Activated CD8-positive, alpha-beta T cell treated with anti-CD3 and anti-CD28 coated beads, Interleukin-2, amount 10 ng/mL, durations not matched to agents 7 days and 5 days (primary cell): Measurements from ENCODE around the gene PRKCA. TPM values are rescaled to one million over a fixed set of nuclear protein-coding genes. Genes with fewer than 3 reads are reported as not detected.

Source experiments
- ATAC-seq: fragments of 150-1000 bp; cut with Tn5 transposase; one replicate; pipeline ENCODE4 v1.10.0; 2021; ENCODE audit warnings: moderate library complexity
- CTCF ChIA-PET: fragments of 350-600 bp; sonication (Branson Sonifier 250); formaldehyde crosslinking; loops from one replicate; lab custom pipeline; 2021; ENCODE audit warnings: antibody characterized with exemption; lab: Charles Lee
- POLR2A ChIA-PET: fragments of 350-600 bp; sonication (Branson Sonifier 250); formaldehyde crosslinking; loops from one replicate; lab custom pipeline; 2021; ENCODE audit warnings: antibody characterized with exemption; lab: Charles Lee
- DNase-seq: peaks from one replicate; pipeline ENCODE4 v3.0.0-alpha.2; 2020
- H3K27ac Mint-ChIP-seq: one replicate; pipeline ENCODE4 v1.8.0; 2021; ENCODE audit warnings: mild to moderate bottlenecking, mixed read lengths
- H3K27me3 Mint-ChIP-seq: one replicate; pipeline ENCODE4 v1.8.0; 2021; ENCODE audit warnings: low read depth, mixed read lengths
- H3K36me3 Mint-ChIP-seq: one replicate; pipeline ENCODE4 v1.8.0; 2021; ENCODE audit warnings: low read depth, mixed read lengths
- H3K4me1 Mint-ChIP-seq: one replicate; pipeline ENCODE4 v1.8.0; 2021; ENCODE audit warnings: low read depth, mixed read lengths
- H3K4me3 Mint-ChIP-seq: one replicate; pipeline ENCODE4 v1.8.0; 2021; ENCODE audit warnings: mild to moderate bottlenecking, mixed read lengths
- H3K9me3 Mint-ChIP-seq: one replicate; pipeline ENCODE4 v1.8.0; 2022; ENCODE audit warnings: mixed read lengths; ENCODE audit not compliant: insufficient read depth
- total RNA-seq, 2 experiments: library from RNA; stranded (reverse); gene quantifications; one replicate each; pipeline ENCODE4 v1.2.3, GENCODE V29; 2021

Gene PRKCA
- total RNA-seq, 2 experiments from 2014 or later = 74.1 to 76.9 TPM

DNA sequence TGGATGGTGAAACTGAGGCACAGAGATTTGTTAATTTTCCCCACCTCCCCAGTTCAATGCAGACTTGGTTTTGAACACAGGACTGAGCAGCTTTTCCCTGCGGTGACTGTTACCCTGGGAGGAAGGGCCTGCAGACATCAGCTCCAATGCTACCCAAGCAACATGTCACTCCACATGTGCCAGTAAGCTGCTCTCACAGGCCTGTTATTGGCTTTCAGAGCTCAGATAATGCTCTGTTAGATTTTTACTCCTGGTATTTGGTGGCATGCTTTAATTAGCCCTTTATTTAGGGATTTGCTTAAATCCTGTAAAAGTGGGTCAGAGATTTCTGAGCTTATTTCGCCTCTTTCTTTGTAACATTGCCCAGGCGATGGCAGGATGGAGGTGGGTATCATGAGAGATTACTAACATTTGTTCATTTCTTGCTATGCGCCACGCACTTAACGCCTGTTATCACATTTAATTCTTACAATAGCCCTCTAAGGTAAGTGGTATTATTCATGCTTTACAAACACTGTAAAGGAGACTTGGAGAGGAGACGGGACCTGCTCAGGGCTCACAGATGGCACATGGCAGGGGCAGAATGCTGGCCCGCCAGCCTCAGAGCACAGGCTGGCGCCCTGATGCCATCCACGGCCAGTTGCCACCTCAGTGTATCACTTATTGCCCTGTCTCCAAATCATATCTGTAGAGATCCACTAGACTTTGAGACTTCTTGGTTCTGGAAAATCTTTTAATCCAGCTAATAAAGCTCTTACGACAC lies 448.5 kb downstream of the PRKCA start:
- Mint-ChIP-seq H3K9me3 (no peaks in the 10 kb centered on the region), H3K27me3 (no peaks in the 10 kb centered on the region), H3K36me3 (peaks cover 31% of the 10 kb centered on the region), H3K4me3 (no peak overlapping the region), H3K27ac (no peak overlapping the region), H3K4me1 (no peaks in the 10 kb centered on the region)
- ATAC-seq (no peak), DNase-seq (no peak)
- CTCF ChIA-PET = no interaction called here
- POLR2A ChIA-PET = no interaction called here

DNA sequence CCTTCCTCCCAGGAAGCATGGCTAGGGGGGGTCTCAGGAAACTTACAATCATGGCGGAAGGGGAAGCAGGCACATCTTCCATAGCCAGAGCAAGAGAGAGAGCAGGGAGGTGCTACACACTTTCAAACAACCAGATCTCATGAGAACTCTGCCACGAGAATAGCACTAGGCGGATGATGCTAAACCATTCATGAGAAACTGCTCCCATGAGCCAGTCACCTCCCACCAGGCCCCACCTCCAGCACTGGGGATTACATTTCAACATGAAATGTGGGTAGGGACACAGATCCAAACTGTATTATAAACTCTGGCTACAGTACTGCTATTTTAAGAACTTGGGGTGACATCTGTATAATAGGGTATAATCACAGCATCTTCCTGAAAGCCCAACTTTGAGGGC lies 449.4 kb downstream of the PRKCA start:
- Mint-ChIP-seq H3K27me3 (no peaks in the 10 kb centered on the region), H3K4me3 (no peak overlapping the region), H3K27ac (no peak overlapping the region), H3K36me3 (peaks cover 35% of the 10 kb centered on the region), H3K9me3 (no peaks in the 10 kb centered on the region), H3K4me1 (no peaks in the 10 kb centered on the region)
- ATAC-seq (no peak), DNase-seq (no peak)
- POLR2A ChIA-PET = no interaction called here
- CTCF ChIA-PET = no interaction called here

GRCh38 chr17:66752411-66752810 lies 450.0 kb downstream of the PRKCA start:
- Mint-ChIP-seq H3K27me3 (no peaks in the 10 kb centered on the region), H3K27ac (no peak overlapping the region), H3K36me3 (peaks cover 40% of the 10 kb centered on the region), H3K4me3 (no peak overlapping the region), H3K9me3 (no peaks in the 10 kb centered on the region), H3K4me1 (no peaks in the 10 kb centered on the region)
- ChIA-PET POLR2A (no interaction called here), CTCF (no interaction called here)
- ATAC-seq (no peak), DNase-seq (no peak)

DNA sequence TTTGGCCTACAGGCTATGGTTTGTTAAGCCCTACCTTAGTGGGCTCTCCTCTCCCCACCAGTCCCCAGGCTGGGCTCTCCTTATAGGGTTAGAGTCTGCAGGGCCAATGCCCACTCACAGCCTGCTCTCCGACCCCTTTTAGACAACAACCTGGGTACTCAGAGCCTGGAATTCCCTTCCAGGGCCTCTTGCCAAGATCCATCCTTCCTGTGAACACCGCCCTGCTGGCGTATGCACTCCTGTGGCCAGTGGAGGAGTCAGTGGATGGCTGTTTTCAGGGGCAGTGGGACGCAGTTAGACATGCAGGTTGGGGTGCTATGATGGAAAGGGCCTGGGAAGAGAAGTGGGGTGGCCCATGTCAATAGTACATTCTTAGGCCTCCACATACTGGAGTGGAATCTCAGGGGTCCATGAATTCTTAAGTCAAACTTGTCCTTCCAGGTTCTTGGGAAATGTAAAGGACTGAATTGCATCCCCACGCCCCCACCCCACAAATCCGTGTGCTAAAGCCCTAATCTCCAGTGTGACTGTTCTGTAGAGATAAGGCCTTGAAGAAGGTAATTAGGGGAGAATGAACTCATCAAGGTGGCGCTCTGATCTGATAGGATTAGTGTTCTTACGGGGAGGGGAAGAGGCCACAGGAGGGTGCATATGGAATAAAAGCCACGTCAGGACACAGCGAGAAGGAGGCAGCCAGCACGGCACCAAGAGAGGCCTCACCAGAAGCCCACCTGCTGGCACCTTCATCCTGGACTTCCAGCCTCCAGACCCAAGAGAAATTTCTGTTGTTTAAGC lies 450.9 kb downstream of the PRKCA start:
- H3K27me3 Mint-ChIP-seq = no peaks in the 10 kb centered on the region
- H3K4me1 Mint-ChIP-seq = no peaks in the 10 kb centered on the region
- no peaks in the 10 kb centered on the region for H3K9me3 Mint-ChIP-seq
- POLR2A ChIA-PET = no interaction called here
- no peak for ATAC-seq
- peaks cover 36% of the 10 kb centered on the region for H3K36me3 Mint-ChIP-seq
- CTCF ChIA-PET = no interaction called here
- no peak for DNase-seq
- no peak overlapping the region for H3K27ac Mint-ChIP-seq
- H3K4me3 Mint-ChIP-seq = no peak overlapping the region

GRCh38 chr17:66755101-66755943 lies 452.9 kb downstream of the PRKCA start:
- ChIA-PET POLR2A (no interaction called here), CTCF (no interaction called here)
- Mint-ChIP-seq H3K9me3 (no peaks in the 10 kb centered on the region), H3K4me3 (no peak overlapping the region), H3K4me1 (no peaks in the 10 kb centered on the region), H3K27me3 (no peaks in the 10 kb centered on the region), H3K27ac (no peak overlapping the region), H3K36me3 (peaks cover 30% of the 10 kb centered on the region)
- ATAC-seq (no peak), DNase-seq (no peak)

DNA sequence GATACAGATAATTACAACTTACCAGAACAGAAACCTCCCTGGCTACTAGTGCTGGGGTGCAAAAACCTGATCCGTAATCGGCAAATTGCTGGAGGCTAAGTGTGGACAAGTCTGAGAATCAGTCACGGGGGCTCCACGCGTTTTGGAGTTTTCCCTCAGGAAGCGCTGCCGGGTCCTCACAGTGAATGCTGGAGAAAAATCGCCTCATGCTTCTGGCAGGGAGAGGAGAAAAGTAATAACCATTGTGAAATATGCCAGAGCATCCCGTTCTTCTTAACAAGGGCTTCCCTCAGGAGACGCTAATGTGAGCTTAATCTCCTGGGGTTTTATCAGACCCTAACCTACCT lies 453.5 kb downstream of the PRKCA start:
- no peak overlapping the region for H3K27ac Mint-ChIP-seq
- H3K4me3 Mint-ChIP-seq = no peak overlapping the region
- H3K27me3 Mint-ChIP-seq = no peaks in the 10 kb centered on the region
- peaks cover 30% of the 10 kb centered on the region for H3K36me3 Mint-ChIP-seq
- H3K9me3 Mint-ChIP-seq = no peaks in the 10 kb centered on the region
- DNase-seq (no peak), ATAC-seq (no peak)
- ChIA-PET POLR2A (no interaction called here), CTCF (no interaction called here)
- no peaks in the 10 kb centered on the region for H3K4me1 Mint-ChIP-seq

- H3K27ac Mint-ChIP-seq = no peak overlapping the region
- POLR2A ChIA-PET = no interaction called here
- no peaks in the 10 kb centered on the region for H3K9me3 Mint-ChIP-seq
- no peaks in the 10 kb centered on the region for H3K4me1 Mint-ChIP-seq
- CTCF ChIA-PET = no interaction called here
- no peak for ATAC-seq
- H3K27me3 Mint-ChIP-seq = no peaks in the 10 kb centered on the region
- no peak overlapping the region for H3K4me3 Mint-ChIP-seq
- DNase-seq = no peak
- peaks cover 14% of the 10 kb centered on the region for H3K36me3 Mint-ChIP-seq
Measured at GRCh38 chr17:66760324-66760723, 457.9 kb downstream of the PRKCA start.

DNA sequence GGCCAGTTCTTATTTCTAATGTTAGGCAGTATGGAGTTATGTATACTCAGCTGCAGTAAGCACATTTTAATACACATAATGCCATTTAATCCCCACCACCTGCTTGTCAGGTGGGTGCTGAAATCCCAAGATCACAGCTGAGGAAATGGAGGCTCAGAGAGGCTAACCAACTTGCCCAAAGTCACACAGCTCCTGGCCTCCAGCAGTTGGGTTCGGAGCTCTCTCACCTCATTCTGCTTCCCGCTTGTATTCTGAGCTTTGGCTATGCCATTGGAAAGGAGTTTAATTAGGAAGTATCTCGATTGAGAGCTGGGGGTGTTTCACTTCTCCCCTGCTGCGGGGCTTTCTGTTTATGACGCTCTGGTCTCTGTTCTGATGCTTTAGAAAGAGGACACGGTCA lies 459.9 kb downstream of the PRKCA start:
- ChIA-PET CTCF (no interaction called here), POLR2A (no interaction called here)
- no peaks in the 10 kb centered on the region for H3K27me3 Mint-ChIP-seq
- H3K4me1 Mint-ChIP-seq = no peaks in the 10 kb centered on the region
- H3K4me3 Mint-ChIP-seq = no peak overlapping the region
- DNase-seq = no peak
- no peak for ATAC-seq
- no peaks in the 10 kb centered on the region for H3K9me3 Mint-ChIP-seq
- H3K27ac Mint-ChIP-seq = no peak overlapping the region
- H3K36me3 Mint-ChIP-seq = peaks cover 10% of the 10 kb centered on the region

DNA sequence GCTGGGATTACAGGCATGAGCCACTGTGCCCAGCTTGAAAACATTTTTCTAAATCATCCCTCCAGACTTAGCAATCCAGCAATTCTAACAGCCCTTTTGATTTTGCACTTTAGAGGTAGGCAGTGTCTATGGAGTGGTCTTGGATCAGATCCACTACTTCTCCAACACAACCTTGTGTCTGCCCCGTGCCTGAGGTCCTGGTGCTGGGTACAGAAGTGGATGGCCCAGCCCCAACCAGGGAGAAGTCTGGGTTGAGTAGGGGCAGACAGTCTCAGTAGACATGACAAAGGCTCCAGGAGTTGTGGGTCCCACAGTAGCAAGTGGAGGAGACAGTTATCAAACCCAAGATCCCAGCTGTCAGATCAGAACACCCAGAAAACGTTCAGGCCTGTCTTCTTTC lies 460.6 kb downstream of the PRKCA start:
- DNase-seq (no peak), ATAC-seq (no peak)
- Mint-ChIP-seq H3K36me3 (peaks cover 13% of the 10 kb centered on the region), H3K4me1 (no peaks in the 10 kb centered on the region), H3K27ac (no peak overlapping the region), H3K4me3 (no peak overlapping the region), H3K9me3 (no peaks in the 10 kb centered on the region), H3K27me3 (no peaks in the 10 kb centered on the region)
- POLR2A ChIA-PET = no interaction called here
- CTCF ChIA-PET = no interaction called here

GRCh38 chr17:66764506-66764905 lies 462.1 kb downstream of the PRKCA start:
- Mint-ChIP-seq H3K9me3 (no peaks in the 10 kb centered on the region), H3K4me1 (no peaks in the 10 kb centered on the region), H3K4me3 (no peak overlapping the region), H3K27me3 (no peaks in the 10 kb centered on the region), H3K36me3 (peaks cover 17% of the 10 kb centered on the region), H3K27ac (no peak overlapping the region)
- ChIA-PET CTCF (no interaction called here), POLR2A (no interaction called here)
- no peak for DNase-seq
- ATAC-seq = no peak

DNA sequence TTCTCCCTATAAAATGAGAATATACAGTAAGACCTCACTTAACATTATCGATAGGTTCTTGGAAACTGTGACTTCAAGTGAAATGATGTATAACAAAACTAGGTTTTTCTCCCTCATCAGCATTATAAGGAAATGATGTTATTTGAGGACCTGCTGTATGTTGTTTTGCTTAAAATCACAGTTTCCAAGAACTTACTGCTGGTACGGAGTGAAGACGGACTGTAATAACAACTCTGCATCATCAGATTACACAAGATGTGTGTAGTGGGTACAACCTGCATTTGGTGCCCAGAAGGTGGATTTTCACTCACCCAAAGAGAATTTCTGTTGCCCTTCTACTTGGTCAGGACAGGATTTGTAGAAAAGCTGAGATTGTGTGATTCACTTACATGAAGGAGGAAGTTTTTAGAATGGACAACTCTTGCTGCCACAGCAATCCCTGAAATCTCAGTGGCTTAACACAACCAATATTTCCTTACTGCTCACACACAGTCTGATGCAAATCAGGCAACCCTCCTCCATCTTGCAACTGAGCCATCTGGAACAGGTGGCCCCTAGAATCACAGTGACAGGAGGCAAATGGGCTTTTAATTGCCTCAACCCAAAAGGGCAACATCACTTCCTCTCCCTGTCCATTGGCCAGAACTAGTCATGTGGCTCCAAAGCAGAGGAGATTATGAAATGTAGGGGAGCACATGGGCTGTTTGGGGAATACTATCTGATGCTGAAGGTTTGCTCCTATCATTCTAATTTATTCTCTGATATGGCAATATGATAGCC lies 464.9 kb downstream of the PRKCA start:
- Mint-ChIP-seq H3K36me3 (peaks cover 20% of the 10 kb centered on the region), H3K27me3 (no peaks in the 10 kb centered on the region), H3K4me3 (no peak overlapping the region), H3K27ac (no peak overlapping the region), H3K4me1 (no peaks in the 10 kb centered on the region), H3K9me3 (no peaks in the 10 kb centered on the region)
- ChIA-PET CTCF (no interaction called here), POLR2A (no interaction called here)
- DNase-seq (no peak), ATAC-seq (no peak)
